GM19238 (cell line): ENCODE measurements around the gene PRM2.

Experiments used
- DNase-seq: peaks from one replicate; pipeline ENCODE4 v3.0.0; 2011; ENCODE audit warnings: low spot score; ENCODE audit not compliant: insufficient read length

PRM2 gene

GRCh38 chr16:11229906-11230305 is 46.4 kb downstream of the PRM2 start:
- no peak for DNase-seq

- DNase-seq = no peak
Observed at GRCh38 chr16:11229432-11229831, 46.8 kb downstream of the PRM2 start.

- no peak for DNase-seq
Observed at GRCh38 chr16:11225677-11226549, 50.4 kb downstream of the PRM2 start.
